Activated CD8-positive, alpha-beta T cell treated with anti-CD3 and anti-CD28 coated beads, Interleukin-2, amount 10 ng/mL, durations not matched to agents 7 days and 5 days (primary cell): ENCODE data around the gene IRAK2. TPM values are rescaled to one million over a fixed set of nuclear protein-coding genes. Genes with fewer than 3 reads are reported as not detected.
"Not testable (repeated sequence)": the region's sequence is repeated elsewhere in the genome, so short reads cannot be mapped to it uniquely, and the experiment has no call there.

ENCODE experiments used
- ATAC-seq: fragments of 150-1000 bp; cut with Tn5 transposase; one replicate; pipeline ENCODE4 v1.10.0; 2021; ENCODE audit warnings: moderate library complexity
- CTCF ChIA-PET: fragments of 350-600 bp; sonication (Branson Sonifier 250); formaldehyde crosslinking; loops from one replicate; lab custom pipeline; 2021; ENCODE audit warnings: antibody characterized with exemption; lab: Charles Lee
- POLR2A ChIA-PET: fragments of 350-600 bp; sonication (Branson Sonifier 250); formaldehyde crosslinking; loops from one replicate; lab custom pipeline; 2021; ENCODE audit warnings: antibody characterized with exemption; lab: Charles Lee
- DNase-seq: peaks from one replicate; pipeline ENCODE4 v3.0.0-alpha.2; 2020
- H3K27ac Mint-ChIP-seq: one replicate; pipeline ENCODE4 v1.8.0; 2021; ENCODE audit warnings: mild to moderate bottlenecking, mixed read lengths
- H3K27me3 Mint-ChIP-seq: one replicate; pipeline ENCODE4 v1.8.0; 2021; ENCODE audit warnings: low read depth, mixed read lengths
- H3K36me3 Mint-ChIP-seq: one replicate; pipeline ENCODE4 v1.8.0; 2021; ENCODE audit warnings: low read depth, mixed read lengths
- H3K4me1 Mint-ChIP-seq: one replicate; pipeline ENCODE4 v1.8.0; 2021; ENCODE audit warnings: low read depth, mixed read lengths
- H3K4me3 Mint-ChIP-seq: one replicate; pipeline ENCODE4 v1.8.0; 2021; ENCODE audit warnings: mild to moderate bottlenecking, mixed read lengths
- H3K9me3 Mint-ChIP-seq: one replicate; pipeline ENCODE4 v1.8.0; 2022; ENCODE audit warnings: mixed read lengths; ENCODE audit not compliant: insufficient read depth
- total RNA-seq, 2 experiments: library from RNA; stranded (reverse); gene quantifications; one replicate each; pipeline ENCODE4 v1.2.3, GENCODE V29; 2021

The IRAK2 gene
- total RNA-seq, 2 experiments from 2014 or later = 1.3 to 1.4 TPM

DNA sequence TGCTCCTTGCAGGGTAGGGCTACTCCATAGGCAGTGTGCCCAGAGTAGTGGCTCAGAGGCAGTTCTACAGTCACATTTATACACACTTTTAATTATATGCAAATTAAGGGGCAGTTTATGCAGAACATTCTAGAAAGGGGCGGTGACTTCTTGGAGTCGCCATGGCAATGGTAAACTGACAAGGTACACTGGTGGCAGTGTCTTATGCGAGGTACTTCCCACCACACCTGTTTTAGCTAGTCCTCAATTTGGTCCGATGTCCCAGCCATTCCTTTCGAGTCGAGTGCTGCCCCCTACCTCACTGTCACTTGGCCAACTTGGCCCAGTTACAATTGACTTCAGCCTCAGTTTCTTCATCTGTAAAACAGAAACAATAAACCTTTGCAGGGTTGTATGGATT lies 3.8 kb upstream of the IRAK2 start:
- CTCF ChIA-PET = interaction anchor here (1.2 to 1.8 kb wide), 3 partner anchors 19 to 126 kb away, joined by 3 to 5 read pairs (median 4); partner anchors contain the start of gene VHL
- POLR2A ChIA-PET = no interaction called here
- no peak for DNase-seq

DNA sequence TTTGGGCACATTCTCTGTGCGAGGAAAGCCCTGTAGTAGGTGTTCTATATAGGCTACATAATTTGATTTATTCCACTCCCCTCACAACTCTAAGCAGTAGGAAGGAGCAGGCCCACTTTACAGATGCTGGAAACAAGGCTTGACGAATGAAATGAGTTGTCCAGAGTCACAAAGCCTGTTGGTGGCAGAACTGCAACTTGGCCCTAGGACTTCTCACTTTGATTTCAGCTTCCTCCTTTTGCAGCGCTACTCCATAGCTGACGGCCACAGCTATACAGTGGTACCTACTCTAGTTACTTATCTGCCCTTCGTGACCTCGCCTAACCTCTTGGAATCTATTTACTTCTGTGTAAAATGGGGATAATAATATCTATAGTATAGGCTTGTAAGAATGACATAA lies 2.5 kb upstream of the IRAK2 start:
- no peaks in the 10 kb centered on the region for H3K9me3 Mint-ChIP-seq
- DNase-seq = no peak
- ATAC-seq = no peak
- no peaks in the 10 kb centered on the region for H3K27me3 Mint-ChIP-seq
- H3K27ac Mint-ChIP-seq = no peak overlapping the region
- ChIA-PET POLR2A (interaction anchor here (0.5 kb wide), 1 partner anchor 36 kb away, joined by 3 read pairs; no protein-coding TSS in a partner anchor), CTCF (interaction anchor here (1.8 kb wide), 1 partner anchor 61 kb away, joined by 5 read pairs; no protein-coding TSS in a partner anchor)
- no peak overlapping the region for H3K4me3 Mint-ChIP-seq
- H3K36me3 Mint-ChIP-seq = no peaks in the 10 kb centered on the region
- H3K4me1 Mint-ChIP-seq = peaks cover 12% of the 10 kb centered on the region

More for the DNA sequence above, 3.8 kb upstream of the IRAK2 start:
- no peaks in the 10 kb centered on the region for H3K27me3 Mint-ChIP-seq
- ATAC-seq = no peak
- H3K9me3 Mint-ChIP-seq = no peaks in the 10 kb centered on the region
- H3K4me3 Mint-ChIP-seq = no peak overlapping the region
- peaks cover 5% of the 10 kb centered on the region for H3K4me1 Mint-ChIP-seq
- no peak overlapping the region for H3K27ac Mint-ChIP-seq
- H3K36me3 Mint-ChIP-seq = peaks cover 2% of the 10 kb centered on the region

DNA sequence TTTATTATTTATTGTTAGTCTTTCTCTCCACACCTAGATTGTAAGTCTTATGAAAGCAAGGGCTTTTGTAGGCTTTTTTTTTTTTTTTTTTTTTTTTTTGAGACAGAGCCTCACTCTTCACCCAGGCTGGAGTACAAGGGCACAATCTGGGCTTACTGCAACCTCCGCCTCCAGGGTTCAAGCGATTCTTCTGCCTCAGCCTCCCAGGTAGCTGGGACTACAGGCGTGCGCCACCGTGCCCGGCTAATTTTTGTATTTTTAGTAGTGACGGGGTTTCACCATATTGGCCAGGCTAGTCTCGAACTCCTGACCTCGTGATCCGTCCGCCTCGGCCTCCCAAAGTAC lies 546 bp upstream of the IRAK2 start:
- not testable (repeated sequence) for DNase-seq, H3K27me3 Mint-ChIP-seq, H3K36me3 Mint-ChIP-seq, H3K9me3 Mint-ChIP-seq, ATAC-seq, H3K27ac Mint-ChIP-seq
- POLR2A ChIA-PET = interaction anchor here (1.4 kb wide), 1 partner anchor 28 kb away, joined by 4 read pairs; no protein-coding TSS in a partner anchor
- CTCF ChIA-PET = interaction anchor here (1.0 to 1.7 kb wide), 5 partner anchors 24 to 63 kb away, joined by 3 to 6 read pairs (median 4); no protein-coding TSS in a partner anchor
- Mint-ChIP-seq H3K4me1 (peaks cover 18% of the 10 kb centered on the region), H3K4me3 (peak overlapping the region; percentile 69)

DNA sequence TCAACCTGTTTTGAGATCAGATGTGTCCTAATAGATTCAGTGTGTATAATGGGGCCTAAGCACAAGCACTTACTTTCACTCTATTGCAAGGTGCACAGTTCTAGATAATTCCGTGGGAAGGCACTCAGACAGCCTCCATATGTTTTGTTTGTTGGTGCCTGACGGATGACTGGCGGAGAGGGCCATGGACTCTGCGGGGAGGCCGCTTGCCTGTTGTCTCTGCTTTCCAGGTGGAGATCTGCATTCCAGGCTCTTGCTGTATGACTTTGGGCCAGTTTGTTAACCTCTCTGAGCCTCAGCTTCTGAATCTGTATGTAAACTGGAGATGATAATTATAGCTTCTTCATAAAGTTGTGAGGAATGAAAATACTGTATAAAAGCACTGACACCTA lies 1.5 kb downstream of the IRAK2 start:
- Mint-ChIP-seq H3K4me1 (peaks cover 18% of the 10 kb centered on the region), H3K27ac (no peak overlapping the region), H3K27me3 (no peaks in the 10 kb centered on the region), H3K36me3 (peaks cover 10% of the 10 kb centered on the region), H3K9me3 (peaks cover 11% of the 10 kb centered on the region), H3K4me3 (no peak overlapping the region)
- no peak for ATAC-seq
- ChIA-PET POLR2A (no interaction called here), CTCF (interaction anchor here (1.6 to 2.1 kb wide), 4 partner anchors 20 to 97 kb away, joined by 3 to 9 read pairs (median 4); no protein-coding TSS in a partner anchor)
- no peak for DNase-seq

DNA sequence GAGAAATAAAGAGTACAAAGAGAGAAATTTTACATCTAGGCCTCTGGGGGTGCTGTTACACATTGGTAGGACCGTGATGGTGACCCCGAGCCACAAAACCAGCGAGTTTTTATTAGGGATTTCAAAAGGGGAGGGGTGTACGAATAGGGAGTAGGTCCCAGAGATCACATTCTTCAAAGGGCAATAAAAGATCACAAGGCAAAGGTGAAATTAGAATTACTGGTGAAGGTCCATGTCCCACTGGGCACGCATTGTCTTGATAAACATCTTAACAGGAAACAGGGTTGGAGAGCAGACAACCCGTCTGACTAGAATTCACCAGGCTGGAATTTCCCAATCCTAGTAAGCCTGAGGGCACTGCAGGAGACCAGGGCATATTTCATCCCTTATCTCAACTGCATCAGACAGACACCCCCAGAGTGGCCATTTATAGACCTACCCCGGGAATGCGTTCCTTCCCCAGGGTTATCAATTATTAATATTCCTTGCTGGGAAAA lies 4.3 kb downstream of the IRAK2 start:
- Mint-ChIP-seq H3K4me3 (no peak overlapping the region), H3K9me3 (peaks cover 11% of the 10 kb centered on the region), H3K36me3 (peaks cover 10% of the 10 kb centered on the region), H3K4me1 (peaks cover 13% of the 10 kb centered on the region), H3K27me3 (no peaks in the 10 kb centered on the region), H3K27ac (no peak overlapping the region)
- POLR2A ChIA-PET = no interaction called here
- CTCF ChIA-PET = no interaction called here
- ATAC-seq (no peak), DNase-seq (no peak)

DNA sequence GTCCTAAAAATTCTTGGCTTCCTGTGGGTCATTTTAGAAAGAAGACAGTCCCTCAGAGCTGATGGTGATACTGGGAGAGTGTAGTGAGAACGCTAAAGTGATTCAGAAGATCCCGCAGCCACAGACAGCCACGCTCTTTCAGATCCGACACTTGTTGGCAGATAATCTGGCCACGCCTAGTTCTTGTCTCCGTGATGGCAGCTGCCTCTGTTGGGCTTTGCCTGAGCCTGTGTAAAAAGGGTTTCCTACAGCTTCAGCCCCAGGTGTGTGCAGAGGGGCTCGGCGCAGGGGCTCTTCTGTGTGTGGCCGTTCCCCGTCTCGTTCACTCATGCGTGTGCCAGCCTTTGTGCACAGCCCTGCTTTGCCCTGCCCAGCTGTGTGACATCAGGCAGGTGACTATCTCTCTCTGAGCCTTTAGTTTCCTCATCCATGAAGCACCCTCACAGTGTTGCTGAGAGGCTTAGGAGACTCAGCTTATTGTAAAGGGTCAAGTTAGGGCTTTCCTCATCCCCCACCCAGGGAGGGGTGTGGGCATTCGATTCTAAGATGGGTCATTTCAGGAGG lies 6.3 kb downstream of the IRAK2 start:
- Mint-ChIP-seq H3K27ac (no peak overlapping the region), H3K27me3 (no peaks in the 10 kb centered on the region), H3K36me3 (peaks cover 10% of the 10 kb centered on the region), H3K4me1 (peaks cover 13% of the 10 kb centered on the region), H3K4me3 (no peak overlapping the region), H3K9me3 (peaks cover 11% of the 10 kb centered on the region)
- POLR2A ChIA-PET = interaction anchor here (0.5 kb wide), 1 partner anchor 8 kb away, joined by 4 read pairs; no protein-coding TSS in a partner anchor
- DNase-seq (no peak), ATAC-seq (no peak)
- CTCF ChIA-PET = no interaction called here

DNA sequence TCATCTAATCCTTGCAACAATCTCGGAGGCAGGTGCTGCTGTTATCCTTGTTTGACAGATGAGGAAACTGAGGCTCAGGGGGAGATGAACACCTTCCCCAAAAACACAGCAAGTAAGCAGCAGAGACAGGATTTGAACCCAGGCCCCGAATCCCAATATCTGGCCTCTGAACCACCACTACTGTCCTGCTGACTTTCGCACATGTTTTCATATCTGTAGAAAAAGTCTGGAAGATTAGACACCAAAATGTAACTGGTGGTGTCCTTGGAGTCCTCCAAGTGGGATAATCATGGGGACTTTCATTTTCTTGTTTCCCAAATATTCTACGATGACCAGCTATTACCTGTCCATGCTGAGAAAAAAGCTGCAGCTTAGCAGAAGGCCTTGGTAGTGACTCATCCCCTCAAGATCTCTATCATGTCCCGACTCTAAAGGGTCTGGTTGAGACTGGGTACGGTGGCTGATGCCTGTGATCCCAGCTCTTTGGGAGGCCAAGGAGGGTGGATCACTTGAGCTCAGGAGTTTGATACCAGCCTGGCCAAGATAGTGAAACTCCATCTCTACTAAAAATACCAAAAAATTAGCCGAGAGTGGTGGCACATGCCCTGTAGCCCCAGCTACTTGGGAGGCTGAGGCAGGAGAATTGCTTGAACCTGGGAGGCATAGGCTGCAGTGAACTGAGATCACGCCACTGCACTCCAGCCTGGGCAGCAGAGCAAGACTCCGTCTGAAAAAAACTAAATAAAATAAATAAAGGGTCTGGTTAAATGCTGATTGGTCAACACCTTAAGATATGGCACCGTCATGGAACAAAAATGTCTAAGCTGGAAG lies 8.6 kb downstream of the IRAK2 start:
- no peak for ATAC-seq
- no peak for DNase-seq
- H3K4me3 Mint-ChIP-seq = no peak overlapping the region
- H3K9me3 Mint-ChIP-seq = peaks cover 11% of the 10 kb centered on the region
- ChIA-PET POLR2A (no interaction called here), CTCF (no interaction called here)
- no peak overlapping the region for H3K27ac Mint-ChIP-seq
- H3K4me1 Mint-ChIP-seq = peaks cover 3% of the 10 kb centered on the region
- H3K27me3 Mint-ChIP-seq = no peaks in the 10 kb centered on the region
- peaks cover 10% of the 10 kb centered on the region for H3K36me3 Mint-ChIP-seq

DNA sequence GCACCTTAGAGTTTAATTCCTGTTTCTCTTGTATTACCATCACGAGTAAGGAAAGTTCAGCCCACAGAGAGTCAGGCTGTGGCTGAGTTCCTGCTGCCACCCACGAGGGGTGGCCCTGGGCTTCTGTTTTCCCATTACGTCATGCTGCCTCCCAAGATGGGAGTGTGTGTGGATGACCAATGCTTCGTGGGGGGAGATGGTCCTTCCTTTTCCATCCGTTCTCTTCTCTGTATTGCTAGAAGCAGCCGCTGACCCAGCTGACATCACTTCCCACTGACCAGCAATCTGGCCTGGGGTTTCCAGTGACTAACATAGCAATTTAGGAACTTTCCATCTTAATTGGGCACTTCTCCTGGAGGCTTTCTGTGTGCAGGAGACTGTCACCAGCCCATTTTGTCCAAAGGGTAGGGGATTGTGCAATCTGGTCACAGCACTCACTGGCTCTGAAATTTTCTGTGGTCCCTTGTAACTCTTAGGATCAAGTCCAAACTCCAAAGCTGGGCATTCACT lies 9.3 kb downstream of the IRAK2 start:
- ChIA-PET CTCF (no interaction called here), POLR2A (no interaction called here)
- no peak overlapping the region for H3K27ac Mint-ChIP-seq
- H3K4me3 Mint-ChIP-seq = no peak overlapping the region
- H3K27me3 Mint-ChIP-seq = no peaks in the 10 kb centered on the region
- H3K9me3 Mint-ChIP-seq = peaks cover 7% of the 10 kb centered on the region
- H3K4me1 Mint-ChIP-seq = peaks cover 2% of the 10 kb centered on the region
- peaks cover 4% of the 10 kb centered on the region for H3K36me3 Mint-ChIP-seq
- DNase-seq (no peak), ATAC-seq (no peak)

DNA sequence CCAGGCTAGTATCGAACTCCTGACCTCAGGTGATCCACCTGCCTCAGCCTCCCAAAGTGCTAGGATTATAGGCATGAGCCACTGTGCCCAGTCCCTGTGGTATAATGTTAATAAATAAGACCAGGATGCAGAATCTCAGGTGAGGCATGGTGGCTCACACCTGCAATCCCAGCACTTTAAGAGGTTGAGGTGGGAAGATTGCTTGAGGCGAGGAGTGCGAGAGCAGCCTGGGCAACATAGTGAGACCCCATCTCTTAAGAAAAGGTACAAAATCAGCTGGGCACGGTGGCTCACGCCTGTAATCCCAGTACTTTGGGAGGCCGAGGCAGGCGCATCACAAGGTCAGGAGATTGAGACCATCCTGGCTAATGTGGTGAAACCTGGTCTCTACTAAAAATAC lies 10.6 kb downstream of the IRAK2 start:
- H3K36me3 Mint-ChIP-seq, H3K4me1 Mint-ChIP-seq, CTCF ChIA-PET, POLR2A ChIA-PET, H3K9me3 Mint-ChIP-seq, H3K27me3 Mint-ChIP-seq, DNase-seq, H3K4me3 Mint-ChIP-seq, ATAC-seq, H3K27ac Mint-ChIP-seq: not testable (repeated sequence)

DNA sequence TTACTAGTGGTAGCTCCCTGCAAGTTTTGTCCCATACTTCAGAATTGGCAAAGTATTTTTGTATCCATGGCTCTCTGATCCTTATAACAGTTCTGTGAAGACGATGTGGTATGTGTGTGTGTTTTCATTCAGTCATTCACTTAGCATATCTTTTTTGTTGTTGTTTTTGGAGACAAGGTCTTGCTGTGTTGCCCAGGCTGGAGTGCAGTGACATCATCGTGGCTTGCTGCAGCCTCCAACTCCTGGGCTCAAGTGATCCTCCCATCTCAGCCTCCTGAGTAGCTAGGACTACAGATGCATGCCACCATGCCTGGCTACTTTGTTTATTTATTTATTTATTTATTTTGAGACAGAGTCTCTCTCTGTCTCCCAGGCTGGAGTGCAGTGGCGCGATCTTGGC lies 11.4 kb downstream of the IRAK2 start:
- DNase-seq, H3K27me3 Mint-ChIP-seq, H3K27ac Mint-ChIP-seq, H3K9me3 Mint-ChIP-seq, CTCF ChIA-PET, H3K4me3 Mint-ChIP-seq, H3K36me3 Mint-ChIP-seq, POLR2A ChIA-PET, H3K4me1 Mint-ChIP-seq, ATAC-seq: not testable (repeated sequence)

DNA sequence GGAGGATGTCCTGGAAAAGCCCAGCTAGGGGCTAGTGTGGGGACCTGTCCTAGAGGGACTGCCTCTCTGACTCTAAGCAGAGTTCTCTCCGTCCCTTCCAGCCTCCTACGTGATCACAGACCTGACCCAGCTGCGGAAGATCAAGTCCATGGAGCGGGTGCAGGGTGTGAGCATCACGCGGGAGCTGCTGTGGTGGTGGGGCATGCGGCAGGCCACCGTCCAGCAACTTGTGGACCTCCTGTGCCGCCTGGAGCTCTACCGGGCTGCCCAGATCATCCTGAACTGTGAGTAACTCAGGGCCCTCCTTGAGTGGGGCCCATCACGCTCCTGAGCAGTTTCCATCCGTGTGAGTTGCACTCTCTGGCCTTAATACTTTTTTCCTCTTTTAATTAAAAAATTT lies 13.0 kb downstream of the IRAK2 start:
- H3K4me1 Mint-ChIP-seq = peaks cover 6% of the 10 kb centered on the region
- no peak overlapping the region for H3K4me3 Mint-ChIP-seq
- no peaks in the 10 kb centered on the region for H3K9me3 Mint-ChIP-seq
- no peaks in the 10 kb centered on the region for H3K36me3 Mint-ChIP-seq
- ChIA-PET POLR2A (no interaction called here), CTCF (interaction anchor here (2.1 kb wide), 1 partner anchor 13 kb away, joined by 5 read pairs; the partner anchor contains the start of gene IRAK2)
- DNase-seq (no peak), ATAC-seq (no peak)
- H3K27me3 Mint-ChIP-seq = no peaks in the 10 kb centered on the region
- no peak overlapping the region for H3K27ac Mint-ChIP-seq
